Stomach (tissue), 9 donors: ENCODE data around the gene DSTYK. TPM values are rescaled to one million over a fixed set of nuclear protein-coding genes. Genes with fewer than 3 reads are reported as not detected.

Experiments used
- DNase-seq, 2 donors: peaks; one replicate each; pipeline versions ENCODE4 v3.0.0 to v3.0.0-alpha.2; 2013 to 2019
- H3K27ac ChIP-seq, 5 donors: fragments of 200-600 bp in 4 of 5; sonication (generic) in 4 of 5; one replicate each; pipeline ENCODE4 v1.5.1; 2013 to 2019; ENCODE audit warnings: mild to moderate bottlenecking in 1 of 5, moderate library complexity in 1 of 5
- H3K27me3 ChIP-seq, 3 donors: fragments of 200-600 bp; sonication (generic); one replicate each; pipeline ENCODE4 v1.5.1; 2017 to 2019; ENCODE audit warnings: mixed run types in 1 of 3
- H3K36me3 ChIP-seq, 4 donors: fragments of 200-600 bp; sonication (generic); 1 replicate in 3 of 4; 2 replicates in 1 of 4; pipeline ENCODE4 v1.5.1; 2016 to 2019
- H3K4me1 ChIP-seq, 4 donors: fragments of 200-600 bp; sonication (generic); one replicate each; pipeline ENCODE4 v1.5.1; 2016 to 2019
- H3K4me3 ChIP-seq, 4 donors: fragments of 200-600 bp; sonication (generic) in 3 of 4; one replicate each; pipeline ENCODE4 v1.5.1; 2016 to 2019; ENCODE audit warnings: mild to moderate bottlenecking in 1 of 4
- H3K9me3 ChIP-seq, 4 donors: fragments of 200-600 bp; sonication (generic); one replicate each; pipeline ENCODE4 v1.5.1; 2016 to 2019
- CTCF ChIP-seq, 7 experiments: fragments of 450-650 bp in 4 of 7; fragments of 200-600 bp in 3 of 7; sonication (generic) in 3 of 7; IDR thresholded peaks; one replicate each; pipeline ENCODE4 v1.5.1; 2016 to 2019; ENCODE audit warnings: antibody characterized with exemption in 7 of 7, control low read depth in 2 of 7, mild to moderate bottlenecking in 1 of 7
- EP300 ChIP-seq: sonication (generic); formaldehyde crosslinking; IDR thresholded peaks from one replicate; pipeline ENCODE4 v1.6.1; 2017; ENCODE audit warnings: antibody characterized with exemption
- POLR2A ChIP-seq, 4 donors: fragments of 450-650 bp; IDR thresholded peaks; one replicate each; pipeline ENCODE4 v1.6.1; 2016; ENCODE audit warnings: antibody characterized with exemption in 4 of 4, control low read depth in 2 of 4, mild to moderate bottlenecking in 1 of 4, moderate library complexity in 1 of 4
- POLR2AphosphoS5 ChIP-seq, 3 donors: sonication (generic); formaldehyde crosslinking; IDR thresholded peaks; one replicate each; pipeline ENCODE4 v1.6.1; 2016; ENCODE audit warnings: antibody characterized with exemption in 3 of 3
- WGBS, 5 donors: extraction: QIAGEN DNeasy Blood & Tissue Kit in 3 of 5; methylation state at CpG; one replicate each; pipeline versions ENCODE4 v1.1.5 to v1.1.7; 2013 to 2018; 5-methylcytosine and 5-hydroxymethylcytosine counted together
- intact Hi-C: fragments of 100-400 bp; cut with DNase I; formaldehyde crosslinking; loops from one replicate; pipeline ENCODE4 v1.15.1; 2023; ENCODE audit warnings: low total_unique reads
- polyA plus RNA-seq, 3 donors: library from polyadenylated mRNA; stranded (reverse); fragments of 200-250 nt; gene quantifications; one replicate each; pipeline ENCODE4 v1.2.3, GENCODE V29; 2013
- total RNA-seq, 5 donors: library from RNA; depleted of rRNA; stranded (reverse); fragments of >200 nt; gene quantifications; one replicate each; pipeline versions ENCODE4 v1.1.0 to v1.2.3, GENCODE V29; 2014 to 2016
- donor health status: healthy with polysubstance abuse.
- donor health status: Bipolar disorder and iron deficiency.
- donor health status: healthy.

DSTYK gene
- total and polyA plus RNA-seq, 8 donors, result 2.4 to 15.2 (median 3.4) TPM

GRCh38 chr1:205109711-205110110, 101.8 kb downstream of the DSTYK start:
- Histone ChIP-seq H3K9me3 (no peaks in the 10 kb centered on the region), H3K27me3 (no peaks in the 10 kb centered on the region), H3K36me3 (peaks cover 14 to 99% (median 95%) of the 10 kb centered on the region in 4 donors), H3K4me1 (no peaks in the 10 kb centered on the region), H3K27ac (no peak overlapping the region), H3K4me3 (no peak overlapping the region)
- intact Hi-C loops, result no loop called here
- 80 to 97% (median 88%) methylated on average over 5 of the region's 5 CpGs for WGBS, 5 donors
- TF ChIP-seq EP300 (no peak), POLR2AphosphoS5 (IDR thresholded peaks at IDR 0.05) (no peak), POLR2A (IDR thresholded peaks at IDR 0.05) (no peak)
- DNase-seq, result no peak

GRCh38 chr1:205109269-205109668, 102.2 kb downstream of the DSTYK start:
- Histone ChIP-seq H3K27ac (no peak overlapping the region), H3K4me3 (no peak overlapping the region), H3K36me3 (peaks cover 17 to 99% (median 95%) of the 10 kb centered on the region in 4 donors), H3K4me1 (no peaks in the 10 kb centered on the region), H3K27me3 (no peaks in the 10 kb centered on the region), H3K9me3 (no peaks in the 10 kb centered on the region)
- TF ChIP-seq CTCF (IDR thresholded peaks at IDR 0.05), result no peak
- TF ChIP-seq EP300, result no peak
- no peak for TF ChIP-seq POLR2AphosphoS5 (IDR thresholded peaks at IDR 0.05)
- no peak for TF ChIP-seq POLR2A (IDR thresholded peaks at IDR 0.05)
- no peak for DNase-seq
- 88 to 97% (median 96%) methylated on average over 1 of the region's 1 CpG for WGBS, 5 donors
- intact Hi-C loops, result no loop called here

GRCh38 chr1:205108464-205108863, 103.0 kb downstream of the DSTYK start:
- Histone ChIP-seq H3K27ac (no peak overlapping the region), H3K4me1 (no peaks in the 10 kb centered on the region), H3K27me3 (no peaks in the 10 kb centered on the region), H3K36me3 (peaks cover 19 to 99% (median 95%) of the 10 kb centered on the region in 4 donors), H3K9me3 (no peaks in the 10 kb centered on the region), H3K4me3 (no peak overlapping the region)
- TF ChIP-seq POLR2AphosphoS5 (IDR thresholded peaks at IDR 0.05) (no peak), CTCF (IDR thresholded peaks at IDR 0.05) (no peak), POLR2A (IDR thresholded peaks at IDR 0.05) (no peak), EP300 (no peak)
- intact Hi-C loops, result no loop called here
- DNase-seq, result no peak
- WGBS, 5 donors, result 88 to 95% (median 90%) methylated on average over 4 of the region's 4 CpGs

GRCh38 chr1:205107327-205107726, 104.2 kb downstream of the DSTYK start:
- Histone ChIP-seq H3K27ac (no peak overlapping the region), H3K4me3 (no peak overlapping the region), H3K4me1 (no peaks in the 10 kb centered on the region), H3K36me3 (peaks cover 28 to 99% (median 95%) of the 10 kb centered on the region in 4 donors), H3K27me3 (no peaks in the 10 kb centered on the region), H3K9me3 (no peaks in the 10 kb centered on the region)
- no peak for DNase-seq
- 92 to 97% (median 95%) methylated on average over 4 of the region's 4 CpGs for WGBS, 5 donors
- no peak for TF ChIP-seq POLR2AphosphoS5 (IDR thresholded peaks at IDR 0.05)
- TF ChIP-seq POLR2A (IDR thresholded peaks at IDR 0.05), result no peak
- TF ChIP-seq EP300, result no peak
- no peak for TF ChIP-seq CTCF (IDR thresholded peaks at IDR 0.05)
- intact Hi-C loops, result no loop called here

- Histone ChIP-seq H3K27ac (no peak overlapping the region), H3K27me3 (no peaks in the 10 kb centered on the region), H3K4me1 (no peaks in the 10 kb centered on the region), H3K36me3 (peaks cover 70 to 100% (median 97%) of the 10 kb centered on the region in 4 donors), H3K9me3 (no peaks in the 10 kb centered on the region), H3K4me3 (no peak overlapping the region)
- TF ChIP-seq POLR2AphosphoS5 (IDR thresholded peaks at IDR 0.05), result no peak
- no peak for TF ChIP-seq EP300
- TF ChIP-seq CTCF (IDR thresholded peaks at IDR 0.05), result no peak
- TF ChIP-seq POLR2A (IDR thresholded peaks at IDR 0.05), result no peak
- 96 to 100% (median 98%) methylated on average over 3 of the region's 3 CpGs for WGBS, 5 donors
- DNase-seq, result no peak
- intact Hi-C loops, result no loop called here
Observed at GRCh38 chr1:205102404-205102803, 109.1 kb downstream of the DSTYK start.
